Measurements from ENCODE around the gene KRTAP1-5.

KRTAP1-5 gene

GRCh38 chr17:41019415-41019814, 7.6 kb downstream of the KRTAP1-5 start:
- no peak overlapping the region for H3K4me3 ChIP-seq (ENCODE audit: low read length)
- no peak for DNase-seq (ENCODE audit: low read depth)
- TF ChIP-seq CTCF (conservative IDR thresholded peaks at IDR 0.05; ENCODE audit: low read depth, low read length), result no peak

DNA sequence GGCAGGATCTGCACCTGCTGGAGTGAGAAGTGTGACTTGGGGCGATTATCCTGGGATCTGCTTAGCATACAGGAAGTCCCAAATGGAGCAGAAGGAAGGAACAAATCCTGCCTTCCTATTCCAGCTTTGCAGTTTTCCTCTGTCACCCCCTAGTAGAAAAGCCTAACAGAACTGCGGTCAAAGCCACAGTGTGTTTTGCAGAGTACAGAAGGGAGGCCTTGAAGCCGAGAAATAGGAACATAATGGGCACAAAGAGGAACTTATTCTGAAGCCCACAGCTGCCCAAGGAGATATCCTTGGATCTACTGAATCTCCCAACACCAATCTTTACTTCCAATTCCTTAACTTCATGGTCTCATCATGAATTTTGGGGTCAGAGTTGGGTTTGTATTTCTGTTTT, 8.5 kb downstream of the KRTAP1-5 start:
- no peak overlapping the region for H3K4me3 ChIP-seq (ENCODE audit: low read length)
- no peak for TF ChIP-seq CTCF (conservative IDR thresholded peaks at IDR 0.05; ENCODE audit: low read depth, low read length)
- DNase-seq (ENCODE audit: low read depth), result no peak

DNA sequence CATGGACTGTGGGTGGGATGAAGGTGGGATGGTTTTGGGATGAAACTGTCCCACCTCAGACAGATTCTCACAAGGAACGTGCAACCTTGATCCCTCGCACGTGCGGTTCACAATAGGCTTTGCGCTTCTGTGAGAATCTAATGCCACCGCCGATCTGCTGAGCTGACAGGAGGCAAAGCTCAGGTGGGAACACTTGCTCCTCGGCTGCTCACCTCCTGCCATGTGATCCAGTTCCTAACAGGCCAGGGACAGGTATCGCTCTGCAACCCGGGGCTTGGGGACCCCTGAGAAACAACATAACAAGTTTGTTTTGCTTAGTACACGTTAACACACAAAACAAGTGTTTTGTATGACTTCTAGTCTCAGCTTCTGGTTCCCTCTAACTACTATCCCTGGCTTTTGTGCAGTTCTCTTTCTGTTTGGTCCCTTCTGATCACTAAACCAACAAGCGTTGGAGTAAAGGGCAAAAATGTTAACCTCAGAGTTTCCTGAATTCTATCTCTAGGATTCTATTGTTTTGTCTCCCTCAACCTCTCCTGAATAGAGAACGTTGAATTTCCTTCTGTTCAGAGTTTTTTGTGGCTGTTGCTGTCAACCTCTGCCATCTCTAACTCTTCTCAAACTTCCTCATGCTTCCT, 10.3 kb downstream of the KRTAP1-5 start:
- no peak overlapping the region for H3K4me3 ChIP-seq (ENCODE audit: low read length)
- no peak for TF ChIP-seq CTCF (conservative IDR thresholded peaks at IDR 0.05; ENCODE audit: low read depth, low read length)
- DNase-seq (ENCODE audit: low read depth), result no peak

GRCh38 chr17:41015454-41015853, 11.6 kb downstream of the KRTAP1-5 start:
- no peak for TF ChIP-seq CTCF (conservative IDR thresholded peaks at IDR 0.05; ENCODE audit: low read depth, low read length)
- DNase-seq (ENCODE audit: low read depth), result no peak
- H3K4me3 ChIP-seq (ENCODE audit: low read length), result no peak overlapping the region

GRCh38 chr17:41013606-41014005, 13.4 kb downstream of the KRTAP1-5 start:
- TF ChIP-seq CTCF (conservative IDR thresholded peaks at IDR 0.05; ENCODE audit: low read depth, low read length), result no peak
- H3K4me3 ChIP-seq (ENCODE audit: low read length), result no peak overlapping the region
- no peak for DNase-seq (ENCODE audit: low read depth)

- DNase-seq (ENCODE audit: low read depth), result no peak
- TF ChIP-seq CTCF (conservative IDR thresholded peaks at IDR 0.05; ENCODE audit: low read depth, low read length), result no peak
- H3K4me3 ChIP-seq (ENCODE audit: low read length), result no peak overlapping the region
These were observed 13.8 kb downstream of the KRTAP1-5 start for GRCh38 chr17:41013181-41013580.

- H3K4me3 ChIP-seq (ENCODE audit: low read length), result no peak overlapping the region
- DNase-seq (ENCODE audit: low read depth), result no peak
- TF ChIP-seq CTCF (conservative IDR thresholded peaks at IDR 0.05; ENCODE audit: low read depth, low read length), result no peak
These were observed 14.5 kb downstream of the KRTAP1-5 start for GRCh38 chr17:41012326-41013120.

Data from retinal pigment epithelial cell (primary cell).